ENCODE results near the gene CPN1.

DNA sequence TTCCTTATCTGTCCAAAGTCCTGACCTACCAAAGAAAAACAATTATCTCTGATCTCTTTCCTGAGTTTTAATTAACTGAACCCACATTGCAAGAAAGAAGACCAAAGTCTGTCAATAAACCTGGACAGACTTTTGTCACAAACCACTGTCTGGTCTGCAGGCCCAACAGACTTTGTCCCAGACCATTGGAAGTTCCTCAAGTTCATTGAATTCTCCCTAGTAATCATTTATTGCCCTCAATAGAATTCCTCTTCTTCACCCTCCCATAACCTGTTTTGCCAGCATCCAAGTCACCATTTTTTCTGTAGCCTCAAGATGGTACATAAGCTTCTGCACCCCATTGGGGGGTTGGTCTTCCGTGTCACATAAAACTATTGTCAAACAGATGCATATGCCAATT is 68.0 kb downstream of the CPN1 start:
- TF ChIP-seq, protein P1, sequence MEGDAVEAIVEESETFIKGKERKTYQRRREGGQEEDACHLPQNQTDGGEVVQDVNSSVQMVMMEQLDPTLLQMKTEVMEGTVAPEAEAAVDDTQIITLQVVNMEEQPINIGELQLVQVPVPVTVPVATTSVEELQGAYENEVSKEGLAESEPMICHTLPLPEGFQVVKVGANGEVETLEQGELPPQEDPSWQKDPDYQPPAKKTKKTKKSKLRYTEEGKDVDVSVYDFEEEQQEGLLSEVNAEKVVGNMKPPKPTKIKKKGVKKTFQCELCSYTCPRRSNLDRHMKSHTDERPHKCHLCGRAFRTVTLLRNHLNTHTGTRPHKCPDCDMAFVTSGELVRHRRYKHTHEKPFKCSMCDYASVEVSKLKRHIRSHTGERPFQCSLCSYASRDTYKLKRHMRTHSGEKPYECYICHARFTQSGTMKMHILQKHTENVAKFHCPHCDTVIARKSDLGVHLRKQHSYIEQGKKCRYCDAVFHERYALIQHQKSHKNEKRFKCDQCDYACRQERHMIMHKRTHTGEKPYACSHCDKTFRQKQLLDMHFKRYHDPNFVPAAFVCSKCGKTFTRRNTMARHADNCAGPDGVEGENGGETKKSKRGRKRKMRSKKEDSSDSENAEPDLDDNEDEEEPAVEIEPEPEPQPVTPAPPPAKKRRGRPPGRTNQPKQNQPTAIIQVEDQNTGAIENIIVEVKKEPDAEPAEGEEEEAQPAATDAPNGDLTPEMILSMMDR (IDR thresholded peaks at IDR 0.05 in 4 of 5, conservative IDR thresholded peaks at IDR 0.05 in 1 of 5), result no peak
- no peak for TF ChIP-seq POLR2A (IDR thresholded peaks at IDR 0.05)

All from gastrocnemius medialis (tissue), 4 donors.